Common myeloid progenitor, CD34-positive (primary cell): ENCODE data around the gene OGDHL.
"Not testable (repeated sequence)": the region's sequence is repeated elsewhere in the genome, so short reads cannot be mapped to it uniquely, and the experiment has no call there.

Experiments used
- CTCF ChIA-PET: fragments of 350-600 bp; sonication (Branson Sonifier 250); formaldehyde crosslinking; loops from one replicate; lab custom pipeline; 2021; ENCODE audit warnings: antibody characterized with exemption; lab: Charles Lee
- POLR2A ChIA-PET: fragments of 350-600 bp; sonication (Branson Sonifier 250); formaldehyde crosslinking; loops from one replicate; lab custom pipeline; 2021; ENCODE audit warnings: antibody characterized with exemption; lab: Charles Lee
- DNase-seq, 3 donors: peaks; one replicate each; pipeline versions ENCODE4 v3.0.0 to v3.0.0-alpha.2; 2013
- H3K27ac ChIP-seq, 2 experiments: 1 replicate in 1 of 2; 2 replicates in 1 of 2; pipeline ENCODE4 v1.7.0; 2013; ENCODE audit warnings: inconsistent platforms in 2 of 2, low read length in 2 of 2, mild to moderate bottlenecking in 2 of 2, low read depth in 1 of 2, moderate library complexity in 1 of 2; ENCODE audit not compliant: severe bottlenecking in 2 of 2, insufficient read depth in 1 of 2, poor library complexity in 1 of 2
- H3K27me3 ChIP-seq, 5 experiments: replicated peaks in 2 of 5; 1 replicate in 3 of 5; 2 replicates in 2 of 5; pipeline versions ENCODE4 v1.6.1 to v1.7.0; 2013; ENCODE audit warnings: low read length in 4 of 5, mild to moderate bottlenecking in 2 of 5, moderate library complexity in 2 of 5, inconsistent platforms in 1 of 5; ENCODE audit not compliant: insufficient read depth in 5 of 5, control insufficient read depth in 4 of 5
- H3K36me3 ChIP-seq, 4 experiments: 1 replicate in 2 of 4; 2 replicates in 2 of 4; pipeline versions ENCODE4 v1.6.1 to v1.7.0; 2013; ENCODE audit warnings: low read length in 3 of 4, control low read depth in 1 of 4, mild to moderate bottlenecking in 1 of 4; ENCODE audit not compliant: control insufficient read depth in 4 of 4, insufficient read depth in 4 of 4
- H3K4me1 ChIP-seq, 4 experiments: 1 replicate in 3 of 4; 2 replicates in 1 of 4; pipeline versions ENCODE4 v1.6.1 to v1.7.1; 2013; ENCODE audit warnings: low read length in 3 of 4, mild to moderate bottlenecking in 3 of 4, control low read depth in 1 of 4, inconsistent platforms in 1 of 4, moderate library complexity in 1 of 4; ENCODE audit not compliant: control insufficient read depth in 4 of 4, insufficient read depth in 4 of 4; ENCODE audit errors: control extremely low read depth in 1 of 4
- H3K4me3 ChIP-seq, 7 experiments: 1 replicate in 4 of 7; 2 replicates in 3 of 7; pipeline versions ENCODE4 v1.5.1 to v1.7.0; 2013; ENCODE audit warnings: mild to moderate bottlenecking in 7 of 7, low read length in 6 of 7, moderate library complexity in 6 of 7, inconsistent platforms in 2 of 7, low read depth in 2 of 7, control low read depth in 1 of 7; ENCODE audit not compliant: insufficient read depth in 4 of 7, control insufficient read depth in 1 of 7; ENCODE audit errors: extremely low read depth in 1 of 7
- H3K9me3 ChIP-seq, 5 experiments: 1 replicate in 4 of 5; 2 replicates in 1 of 5; pipeline versions ENCODE4 v1.6.1 to v1.7.1; 2013; ENCODE audit warnings: low read length in 4 of 5, mild to moderate bottlenecking in 2 of 5, inconsistent platforms in 1 of 5, low read depth in 1 of 5, moderate library complexity in 1 of 5; ENCODE audit not compliant: control insufficient read depth in 4 of 5, insufficient read depth in 2 of 5; ENCODE audit errors: control extremely low read depth in 1 of 5
- WGBS: methylation state at CpG from one replicate; pipeline ENCODE4 v1.1.5; 2013; ENCODE audit not compliant: insufficient coverage; 5-methylcytosine and 5-hydroxymethylcytosine counted together

OGDHL gene

GRCh38 chr10:49758249-49758930 lies 3.7 kb downstream of the OGDHL start:
- WGBS = 92% methylated on average over 12 of the region's 15 CpGs
- no peaks in the 10 kb centered on the region for H3K9me3 ChIP-seq
- no peak overlapping the region for H3K27ac ChIP-seq
- no peak for DNase-seq
- peaks cover 0 to 7% (median 6%) of the 10 kb centered on the region in 4 experiments for H3K4me1 ChIP-seq
- peaks cover 0 to 47% (median 22%) of the 10 kb centered on the region in 5 experiments for H3K27me3 ChIP-seq
- H3K36me3 ChIP-seq = no peaks in the 10 kb centered on the region
- H3K4me3 ChIP-seq = no peak overlapping the region
- ChIA-PET CTCF (no interaction called here), POLR2A (no interaction called here)

DNA sequence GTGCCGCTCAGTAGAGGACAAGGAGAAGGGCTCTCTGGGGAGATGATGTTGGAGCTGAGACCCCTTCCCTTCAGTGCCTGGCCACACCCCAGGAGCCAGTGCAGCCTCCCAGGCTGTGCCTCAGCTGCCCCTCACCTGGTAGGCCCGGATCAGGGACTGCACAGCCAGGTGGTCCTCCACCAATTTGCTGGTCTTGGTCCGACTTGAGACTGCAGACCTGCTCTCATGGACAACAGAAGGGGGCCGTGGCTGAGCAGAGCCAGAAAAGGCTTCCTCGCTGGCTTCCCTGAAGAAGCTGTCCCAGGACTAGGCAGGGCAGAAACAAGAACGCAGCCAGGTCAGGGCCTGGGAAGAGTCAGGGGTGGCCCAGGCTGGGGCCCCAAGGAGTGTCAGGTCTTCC lies 5.5 kb downstream of the OGDHL start:
- Histone ChIP-seq H3K27ac (no peak overlapping the region), H3K36me3 (no peaks in the 10 kb centered on the region), H3K4me3 (no peak overlapping the region), H3K27me3 (peaks cover 0 to 44% (median 15%) of the 10 kb centered on the region in 5 experiments), H3K4me1 (peaks cover 0 to 2% (median 2%) of the 10 kb centered on the region in 4 experiments), H3K9me3 (no peaks in the 10 kb centered on the region)
- DNase-seq = no peak
- CTCF ChIA-PET = no interaction called here
- POLR2A ChIA-PET = no interaction called here
- 96% methylated on average over 6 of the region's 6 CpGs for WGBS

- no peaks in the 10 kb centered on the region for H3K4me1 ChIP-seq
- CTCF ChIA-PET = no interaction called here
- 92% methylated on average over 2 of the region's 3 CpGs for WGBS
- no peaks in the 10 kb centered on the region for H3K36me3 ChIP-seq
- DNase-seq = no peak
- no peak overlapping the region for H3K27ac ChIP-seq
- peaks cover 0 to 38% (median 9%) of the 10 kb centered on the region in 5 experiments for H3K27me3 ChIP-seq
- no peaks in the 10 kb centered on the region for H3K9me3 ChIP-seq
- POLR2A ChIA-PET = no interaction called here
- no peak overlapping the region for H3K4me3 ChIP-seq
Observed at GRCh38 chr10:49756031-49756430, 6.1 kb downstream of the OGDHL start.

DNA sequence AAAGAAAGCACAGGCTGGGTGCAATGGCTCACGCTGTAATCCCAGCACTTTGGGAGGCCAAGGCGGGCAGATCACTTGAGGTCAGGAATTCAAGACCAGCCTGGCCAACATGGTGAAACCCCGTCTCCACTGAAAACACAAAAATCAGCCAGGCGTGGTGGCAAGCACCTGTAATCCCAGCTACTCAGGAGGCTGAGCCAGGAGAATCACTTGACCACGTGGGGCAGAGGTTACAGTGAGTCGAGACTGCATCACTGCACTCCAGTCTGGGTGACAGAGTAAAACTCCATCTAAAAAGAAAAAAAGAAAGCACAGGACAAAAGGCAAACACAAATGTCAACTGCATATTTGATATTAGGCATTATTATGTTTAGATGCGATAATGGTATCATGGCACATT lies 7.2 kb downstream of the OGDHL start:
- CTCF ChIA-PET, POLR2A ChIA-PET: not testable (repeated sequence)
- WGBS = 89% methylated on average over 5 of the region's 7 CpGs

GRCh38 chr10:49752584-49752983 lies 9.5 kb downstream of the OGDHL start:
- WGBS = 100% methylated on average over 3 of the region's 7 CpGs
- ChIA-PET CTCF (interaction anchor here (0.6 kb wide), 1 partner anchor 45 kb away, joined by 3 read pairs; no protein-coding TSS in a partner anchor), POLR2A (no interaction called here)
- no peaks in the 10 kb centered on the region for H3K36me3 ChIP-seq
- peaks cover 0 to 24% (median 4%) of the 10 kb centered on the region in 5 experiments for H3K27me3 ChIP-seq
- DNase-seq = no peak
- no peak overlapping the region for H3K27ac ChIP-seq
- H3K4me3 ChIP-seq = no peak overlapping the region
- H3K4me1 ChIP-seq = no peaks in the 10 kb centered on the region
- no peaks in the 10 kb centered on the region for H3K9me3 ChIP-seq

More for the DNA sequence above, 7.2 kb downstream of the OGDHL start:
- peaks cover 0 to 28% (median 8%) of the 10 kb centered on the region in 5 experiments for H3K27me3 ChIP-seq
- not testable (repeated sequence) for H3K4me3 ChIP-seq, H3K36me3 ChIP-seq, H3K9me3 ChIP-seq, DNase-seq, H3K4me1 ChIP-seq, H3K27ac ChIP-seq

GRCh38 chr10:49751636-49752510 lies 10.2 kb downstream of the OGDHL start:
- POLR2A ChIA-PET = no interaction called here
- WGBS = 89% methylated on average over 18 of the region's 20 CpGs

DNA sequence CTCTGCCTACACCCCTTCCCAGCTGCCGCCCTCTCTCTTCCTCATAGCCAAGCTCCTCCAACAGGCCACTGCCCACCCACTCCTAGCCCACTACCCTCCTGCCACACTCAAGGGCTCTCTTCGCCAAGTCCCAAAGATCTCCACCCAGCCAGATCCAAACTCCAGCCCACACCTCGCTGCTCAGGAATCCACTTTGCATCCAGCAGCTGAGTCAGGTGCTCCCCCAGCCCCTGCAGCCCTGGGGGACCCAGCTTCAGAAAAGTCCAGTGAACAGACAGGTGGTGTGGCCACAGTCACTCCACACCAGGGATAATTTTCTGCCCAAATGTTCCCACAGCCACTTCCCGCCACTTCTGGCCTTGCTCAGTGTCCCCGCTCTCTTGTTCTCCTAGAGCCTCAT lies 10.9 kb downstream of the OGDHL start:
- CTCF ChIA-PET = no interaction called here
- Histone ChIP-seq H3K4me3 (no peak overlapping the region), H3K36me3 (no peaks in the 10 kb centered on the region), H3K27ac (no peak overlapping the region), H3K4me1 (no peaks in the 10 kb centered on the region), H3K27me3 (peaks cover 0 to 18% (median 4%) of the 10 kb centered on the region in 5 experiments), H3K9me3 (no peaks in the 10 kb centered on the region)
- DNase-seq = no peak
- WGBS = 100% methylated on average over 4 of the region's 5 CpGs
- POLR2A ChIA-PET = no interaction called here

More at GRCh38 chr10:49751636-49752510, 10.2 kb downstream of the OGDHL start:
- DNase-seq = no peak
- Histone ChIP-seq H3K4me1 (no peaks in the 10 kb centered on the region), H3K27me3 (peaks cover 0 to 22% (median 4%) of the 10 kb centered on the region in 5 experiments), H3K27ac (no peak overlapping the region), H3K4me3 (no peak overlapping the region), H3K36me3 (no peaks in the 10 kb centered on the region), H3K9me3 (no peaks in the 10 kb centered on the region)
- CTCF ChIA-PET = interaction anchor here (0.6 kb wide), 1 partner anchor 46 kb away, joined by 3 read pairs; no protein-coding TSS in a partner anchor
